Lung (tissue), 12 donors: ENCODE results near the gene SLC23A2. TPM values are rescaled to one million over a fixed set of nuclear protein-coding genes. Genes with fewer than 3 reads are reported as not detected.

Source experiments
- ATAC-seq: fragments of 200-7000 bp; cut with Tn5 transposase; one replicate; pipeline ENCODE4 v1.9.1; 2020; ENCODE audit warnings: moderate number of reproducible peaks; ENCODE audit not compliant: insufficient read depth, low FRiP score
- DNase-seq, 3 donors: peaks; one replicate each; pipeline ENCODE4 v3.0.0-alpha.2; 2013 to 2017
- H3K27ac ChIP-seq, 2 donors: one replicate each; pipeline ENCODE4 v1.5.1; 2013; ENCODE audit warnings: mild to moderate bottlenecking in 2 of 2, moderate library complexity in 2 of 2, control low read depth in 1 of 2, inconsistent platforms in 1 of 2, low read depth in 1 of 2, low read length in 1 of 2
- H3K27me3 ChIP-seq, 3 donors: one replicate each; pipeline ENCODE4 v1.5.1; 2013; ENCODE audit warnings: low read length in 2 of 3; ENCODE audit not compliant: control insufficient read depth in 3 of 3, insufficient read depth in 3 of 3
- H3K36me3 ChIP-seq, 4 donors: one replicate each; pipeline ENCODE4 v1.5.1; 2013; ENCODE audit warnings: low read length in 4 of 4, mild to moderate bottlenecking in 1 of 4, moderate library complexity in 1 of 4; ENCODE audit not compliant: control insufficient read depth in 4 of 4, insufficient read depth in 4 of 4
- H3K4me1 ChIP-seq, 5 donors: one replicate each; pipeline ENCODE4 v1.5.1; 2013; ENCODE audit warnings: low read length in 5 of 5, mild to moderate bottlenecking in 2 of 5, moderate library complexity in 1 of 5; ENCODE audit not compliant: control insufficient read depth in 5 of 5, insufficient read depth in 5 of 5
- H3K4me3 ChIP-seq: one replicate; pipeline ENCODE4 v1.5.1; 2013; ENCODE audit warnings: mild to moderate bottlenecking, control low read depth, moderate library complexity
- H3K9ac ChIP-seq, 2 donors: one replicate each; pipeline ENCODE4 v1.5.1; 2013; ENCODE audit warnings: low read length in 2 of 2, control low read depth in 1 of 2; ENCODE audit not compliant: insufficient read depth in 1 of 2
- H3K9me3 ChIP-seq, 4 donors: one replicate each; pipeline ENCODE4 v1.5.1; 2013; ENCODE audit warnings: low read length in 3 of 4, mild to moderate bottlenecking in 1 of 4, moderate library complexity in 1 of 4; ENCODE audit not compliant: control insufficient read depth in 4 of 4, insufficient read depth in 3 of 4
- CTCF ChIP-seq: IDR thresholded peaks from 2 replicates; pipeline ENCODE4 v1.5.1; 2012; ENCODE audit warnings: mild to moderate bottlenecking; ENCODE audit errors: control extremely low read depth, extremely low read depth
- WGBS, 2 donors: extraction: QIAGEN DNeasy Blood & Tissue Kit; methylation state at CpG; one replicate each; pipeline ENCODE4 v1.1.7; 2013; 5-methylcytosine and 5-hydroxymethylcytosine counted together
- polyA plus RNA-seq, 2 donors: library from polyadenylated mRNA; stranded (reverse); fragments of 200-250 nt; gene quantifications; one replicate each; pipeline ENCODE4 v1.2.1, GENCODE V29; 2013
- total RNA-seq, 2 donors: library from RNA; depleted of rRNA in 1 of 2; stranded (reverse); fragments of >200 nt in 1 of 2; gene quantifications; one replicate each; pipeline ENCODE4 v1.2.1, GENCODE V29; 2014 to 2021
- donor health status: control.
- donor health status: control.
- donor health status: Bipolar disorder and iron deficiency.
- donor health status: healthy.
- donor health status: DM: yes; HTN: yes; CAD: no.

The SLC23A2 gene
- total and polyA plus RNA-seq, 4 donors = 6.0 to 23.5 (median 14.3) TPM

- TF ChIP-seq CTCF = no peak
- Histone ChIP-seq H3K9ac (no peak overlapping the region), H3K36me3 (peaks cover 8 to 43% (median 28%) of the 10 kb centered on the region in 4 donors), H3K27me3 (no peaks in the 10 kb centered on the region), H3K27ac (no peak overlapping the region), H3K9me3 (no peaks in the 10 kb centered on the region), H3K4me1 (peaks cover 0 to 1% (median 0%) of the 10 kb centered on the region in 5 donors), H3K4me3 (no peak overlapping the region)
- no peak for DNase-seq
- 96 to 97% methylated on average over 14 of the region's 14 CpGs for WGBS, 2 donors
- no peak for ATAC-seq
Observed at GRCh38 chr20:4862661-4863060, 138.6 kb downstream of the SLC23A2 start.

- H3K27ac ChIP-seq = no peak overlapping the region
- no peak for TF ChIP-seq CTCF
- peaks cover 0 to 5% (median 0%) of the 10 kb centered on the region in 5 donors for H3K4me1 ChIP-seq
- peaks cover 8 to 40% (median 28%) of the 10 kb centered on the region in 4 donors for H3K36me3 ChIP-seq
- H3K4me3 ChIP-seq = no peak overlapping the region
- H3K9ac ChIP-seq = no peak overlapping the region
- no peaks in the 10 kb centered on the region for H3K9me3 ChIP-seq
- WGBS, 2 donors = 95 to 97% methylated on average over 11 of the region's 11 CpGs
- H3K27me3 ChIP-seq = no peaks in the 10 kb centered on the region
- ATAC-seq (no peak), DNase-seq (no peak)
Observed at GRCh38 chr20:4861961-4862360, 139.3 kb downstream of the SLC23A2 start.

- no peak for TF ChIP-seq CTCF
- no peak overlapping the region for H3K4me3 ChIP-seq
- H3K27me3 ChIP-seq = no peaks in the 10 kb centered on the region
- peaks cover 0 to 4% (median 0%) of the 10 kb centered on the region in 5 donors for H3K4me1 ChIP-seq
- DNase-seq = no peak
- 94 to 96% methylated on average over 3 of the region's 3 CpGs for WGBS, 2 donors
- no peak overlapping the region for H3K27ac ChIP-seq
- no peak overlapping the region for H3K9ac ChIP-seq
- no peak for ATAC-seq
- no peaks in the 10 kb centered on the region for H3K9me3 ChIP-seq
- H3K36me3 ChIP-seq = peaks cover 14 to 36% (median 32%) of the 10 kb centered on the region in 4 donors
Observed at GRCh38 chr20:4858000-4858399, 143.3 kb downstream of the SLC23A2 start.
